ENCODE data around the gene NPAP1.

DNA sequence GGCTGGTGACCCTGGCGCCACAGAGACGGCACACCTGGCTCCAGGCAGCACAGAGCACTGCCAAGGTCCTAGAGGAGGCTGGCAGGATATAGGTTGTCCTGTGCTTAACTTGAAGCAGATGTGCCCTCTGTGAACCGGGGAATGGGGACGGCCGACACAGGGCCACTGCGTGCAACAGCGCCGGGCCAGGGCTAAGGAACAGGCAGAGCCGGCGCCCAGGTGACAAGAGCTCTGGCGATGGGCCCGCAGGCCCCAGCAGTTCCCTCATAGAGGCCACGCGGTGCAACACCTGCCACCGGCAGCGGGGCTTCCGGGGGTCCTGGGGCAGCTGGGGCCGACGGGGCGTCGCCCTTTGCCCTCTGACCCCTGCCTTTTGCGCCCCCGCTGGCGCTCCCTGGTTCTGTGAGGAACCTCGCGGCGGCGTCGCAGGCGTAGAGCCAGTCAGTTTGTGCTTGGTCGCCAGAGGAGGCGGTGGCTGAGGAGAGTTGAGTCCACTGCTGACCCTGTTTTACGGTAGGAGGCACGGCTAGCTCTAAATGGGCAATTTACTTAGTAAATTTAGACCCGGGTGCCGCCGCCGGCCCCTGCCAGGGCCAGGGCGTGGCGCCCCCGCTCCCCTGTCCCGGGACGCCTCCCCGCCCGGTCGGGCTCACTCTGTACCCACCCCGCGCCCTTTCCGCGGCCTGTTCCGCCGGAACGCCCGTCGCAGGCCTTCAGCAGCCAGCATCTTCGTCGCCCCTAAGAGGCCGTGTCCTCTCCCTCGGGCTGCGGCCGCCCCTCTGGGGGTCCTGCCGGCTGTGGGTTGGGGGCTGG is at the start of gene NPAP1:
- TF ChIP-seq, protein P1, sequence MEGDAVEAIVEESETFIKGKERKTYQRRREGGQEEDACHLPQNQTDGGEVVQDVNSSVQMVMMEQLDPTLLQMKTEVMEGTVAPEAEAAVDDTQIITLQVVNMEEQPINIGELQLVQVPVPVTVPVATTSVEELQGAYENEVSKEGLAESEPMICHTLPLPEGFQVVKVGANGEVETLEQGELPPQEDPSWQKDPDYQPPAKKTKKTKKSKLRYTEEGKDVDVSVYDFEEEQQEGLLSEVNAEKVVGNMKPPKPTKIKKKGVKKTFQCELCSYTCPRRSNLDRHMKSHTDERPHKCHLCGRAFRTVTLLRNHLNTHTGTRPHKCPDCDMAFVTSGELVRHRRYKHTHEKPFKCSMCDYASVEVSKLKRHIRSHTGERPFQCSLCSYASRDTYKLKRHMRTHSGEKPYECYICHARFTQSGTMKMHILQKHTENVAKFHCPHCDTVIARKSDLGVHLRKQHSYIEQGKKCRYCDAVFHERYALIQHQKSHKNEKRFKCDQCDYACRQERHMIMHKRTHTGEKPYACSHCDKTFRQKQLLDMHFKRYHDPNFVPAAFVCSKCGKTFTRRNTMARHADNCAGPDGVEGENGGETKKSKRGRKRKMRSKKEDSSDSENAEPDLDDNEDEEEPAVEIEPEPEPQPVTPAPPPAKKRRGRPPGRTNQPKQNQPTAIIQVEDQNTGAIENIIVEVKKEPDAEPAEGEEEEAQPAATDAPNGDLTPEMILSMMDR (IDR thresholded peaks at IDR 0.05; ENCODE audit: control extremely low read depth in 1 of 3, insufficient read depth in 1 of 3, low read depth in 1 of 3, low read length in 3 of 3) = no peak
- no peak for TF ChIP-seq EZH2 (IDR thresholded peaks at IDR 0.05; ENCODE audit: low read depth, low read length, severe bottlenecking)
- no peak for TF ChIP-seq CEBPB (IDR thresholded peaks at IDR 0.05; ENCODE audit: low read depth, low read length)
- TF ChIP-seq CHD2 (IDR thresholded peaks at IDR 0.05; ENCODE audit: low read length) = no peak
- no peak for TF ChIP-seq CBX8 (IDR thresholded peaks at IDR 0.05; ENCODE audit: borderline replicate concordance, low read depth, low read length)
- no peak for TF ChIP-seq NANOG (IDR thresholded peaks at IDR 0.05; ENCODE audit: insufficient read depth, low read depth, low read length, poor library complexity, severe bottlenecking)
- no peak for TF ChIP-seq POLR2AphosphoS5 (IDR thresholded peaks at IDR 0.05; ENCODE audit: low read depth, low read length)
- TF ChIP-seq, protein P2, sequence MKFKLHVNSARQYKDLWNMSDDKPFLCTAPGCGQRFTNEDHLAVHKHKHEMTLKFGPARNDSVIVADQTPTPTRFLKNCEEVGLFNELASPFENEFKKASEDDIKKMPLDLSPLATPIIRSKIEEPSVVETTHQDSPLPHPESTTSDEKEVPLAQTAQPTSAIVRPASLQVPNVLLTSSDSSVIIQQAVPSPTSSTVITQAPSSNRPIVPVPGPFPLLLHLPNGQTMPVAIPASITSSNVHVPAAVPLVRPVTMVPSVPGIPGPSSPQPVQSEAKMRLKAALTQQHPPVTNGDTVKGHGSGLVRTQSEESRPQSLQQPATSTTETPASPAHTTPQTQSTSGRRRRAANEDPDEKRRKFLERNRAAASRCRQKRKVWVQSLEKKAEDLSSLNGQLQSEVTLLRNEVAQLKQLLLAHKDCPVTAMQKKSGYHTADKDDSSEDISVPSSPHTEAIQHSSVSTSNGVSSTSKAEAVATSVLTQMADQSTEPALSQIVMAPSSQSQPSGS (IDR thresholded peaks at IDR 0.05; ENCODE audit: low read length) = no peak
- TF ChIP-seq EP300 (IDR thresholded peaks at IDR 0.05; ENCODE audit: borderline replicate concordance in 1 of 2, low read depth in 2 of 2, low read length in 2 of 2) = no peak
- no peak for TF ChIP-seq POLR2A (IDR thresholded peaks at IDR 0.05; ENCODE audit: control extremely low read depth in 1 of 2, low read depth in 2 of 2, low read length in 2 of 2)
- TF ChIP-seq BRCA1 (IDR thresholded peaks at IDR 0.05; ENCODE audit: low read depth, low read length) = no peak
